ENCODE data around the gene RAPGEF4.

DNA sequence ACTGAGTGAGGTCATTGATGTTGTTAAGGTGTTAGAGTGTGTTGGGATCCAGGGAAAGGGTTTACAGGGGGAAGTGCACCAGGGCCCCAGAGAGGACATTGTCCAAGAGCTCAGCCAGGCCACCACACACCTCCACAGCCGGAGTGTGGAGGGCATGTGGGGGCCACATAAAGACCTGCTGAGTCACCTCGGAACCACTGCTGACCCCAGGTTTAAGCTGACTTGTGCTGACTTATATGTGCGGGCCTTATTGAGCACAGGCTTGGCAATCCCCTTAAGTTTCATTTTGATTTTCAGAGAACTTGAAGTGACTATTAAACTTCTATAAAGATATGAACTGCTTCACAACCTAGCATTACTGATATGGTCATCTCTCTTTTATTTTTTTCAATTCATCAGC, 173.8 kb downstream of the RAPGEF4 start:
- TF ChIP-seq, protein P1, sequence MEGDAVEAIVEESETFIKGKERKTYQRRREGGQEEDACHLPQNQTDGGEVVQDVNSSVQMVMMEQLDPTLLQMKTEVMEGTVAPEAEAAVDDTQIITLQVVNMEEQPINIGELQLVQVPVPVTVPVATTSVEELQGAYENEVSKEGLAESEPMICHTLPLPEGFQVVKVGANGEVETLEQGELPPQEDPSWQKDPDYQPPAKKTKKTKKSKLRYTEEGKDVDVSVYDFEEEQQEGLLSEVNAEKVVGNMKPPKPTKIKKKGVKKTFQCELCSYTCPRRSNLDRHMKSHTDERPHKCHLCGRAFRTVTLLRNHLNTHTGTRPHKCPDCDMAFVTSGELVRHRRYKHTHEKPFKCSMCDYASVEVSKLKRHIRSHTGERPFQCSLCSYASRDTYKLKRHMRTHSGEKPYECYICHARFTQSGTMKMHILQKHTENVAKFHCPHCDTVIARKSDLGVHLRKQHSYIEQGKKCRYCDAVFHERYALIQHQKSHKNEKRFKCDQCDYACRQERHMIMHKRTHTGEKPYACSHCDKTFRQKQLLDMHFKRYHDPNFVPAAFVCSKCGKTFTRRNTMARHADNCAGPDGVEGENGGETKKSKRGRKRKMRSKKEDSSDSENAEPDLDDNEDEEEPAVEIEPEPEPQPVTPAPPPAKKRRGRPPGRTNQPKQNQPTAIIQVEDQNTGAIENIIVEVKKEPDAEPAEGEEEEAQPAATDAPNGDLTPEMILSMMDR (IDR thresholded peaks at IDR 0.05; ENCODE audit: borderline replicate concordance, extremely low read depth, low read length, poor library complexity, severe bottlenecking): no peak
- no peak for TF ChIP-seq EZH2 (IDR thresholded peaks at IDR 0.05; ENCODE audit: borderline replicate concordance, low read depth, low read length, severe bottlenecking)

Measured in DND-41 (cell line).